ENCODE results near the gene SCYL3. TPM values are rescaled to one million over a fixed set of nuclear protein-coding genes. Genes with fewer than 3 reads are reported as not detected.

SCYL3 gene
- total RNA-seq, 1 donor from 2014 or later, result 11.8 TPM

DNA sequence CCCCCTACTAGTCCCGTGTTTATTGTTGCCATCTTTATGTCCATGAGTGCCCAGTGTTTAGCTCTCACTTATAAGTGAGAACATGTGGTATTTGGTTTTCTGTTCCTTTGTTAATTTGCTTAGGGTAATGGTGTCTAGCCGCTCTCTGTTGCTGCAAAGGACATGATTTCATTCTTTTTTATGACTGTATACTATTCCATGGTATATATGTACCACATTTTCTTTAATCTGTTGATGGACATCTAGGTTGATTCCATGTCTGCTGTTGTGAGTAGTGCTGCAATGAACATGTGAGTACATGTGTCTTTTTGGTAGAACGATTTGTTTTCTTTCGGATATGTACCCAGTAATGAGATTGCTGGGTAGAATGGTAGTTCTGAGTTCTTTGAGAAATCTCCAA is 54.8 kb downstream of the SCYL3 start:
- Mint-ChIP-seq H3K27ac (no peak overlapping the region), H3K36me3 (peaks cover 72% of the 10 kb centered on the region), H3K4me1 (no peaks in the 10 kb centered on the region), H3K4me3 (no peak overlapping the region), H3K9me3 (peaks cover 32% of the 10 kb centered on the region), H3K27me3 (ENCODE audit: low read depth) (no peaks in the 10 kb centered on the region)
- TF ChIP-seq, protein P1, sequence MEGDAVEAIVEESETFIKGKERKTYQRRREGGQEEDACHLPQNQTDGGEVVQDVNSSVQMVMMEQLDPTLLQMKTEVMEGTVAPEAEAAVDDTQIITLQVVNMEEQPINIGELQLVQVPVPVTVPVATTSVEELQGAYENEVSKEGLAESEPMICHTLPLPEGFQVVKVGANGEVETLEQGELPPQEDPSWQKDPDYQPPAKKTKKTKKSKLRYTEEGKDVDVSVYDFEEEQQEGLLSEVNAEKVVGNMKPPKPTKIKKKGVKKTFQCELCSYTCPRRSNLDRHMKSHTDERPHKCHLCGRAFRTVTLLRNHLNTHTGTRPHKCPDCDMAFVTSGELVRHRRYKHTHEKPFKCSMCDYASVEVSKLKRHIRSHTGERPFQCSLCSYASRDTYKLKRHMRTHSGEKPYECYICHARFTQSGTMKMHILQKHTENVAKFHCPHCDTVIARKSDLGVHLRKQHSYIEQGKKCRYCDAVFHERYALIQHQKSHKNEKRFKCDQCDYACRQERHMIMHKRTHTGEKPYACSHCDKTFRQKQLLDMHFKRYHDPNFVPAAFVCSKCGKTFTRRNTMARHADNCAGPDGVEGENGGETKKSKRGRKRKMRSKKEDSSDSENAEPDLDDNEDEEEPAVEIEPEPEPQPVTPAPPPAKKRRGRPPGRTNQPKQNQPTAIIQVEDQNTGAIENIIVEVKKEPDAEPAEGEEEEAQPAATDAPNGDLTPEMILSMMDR (IDR thresholded peaks at IDR 0.05; ENCODE audit: unreplicated experiment), result no peak
- DNase-seq (ENCODE audit: low spot score in 2 of 2, unreplicated experiment in 2 of 2), result no peak

DNA sequence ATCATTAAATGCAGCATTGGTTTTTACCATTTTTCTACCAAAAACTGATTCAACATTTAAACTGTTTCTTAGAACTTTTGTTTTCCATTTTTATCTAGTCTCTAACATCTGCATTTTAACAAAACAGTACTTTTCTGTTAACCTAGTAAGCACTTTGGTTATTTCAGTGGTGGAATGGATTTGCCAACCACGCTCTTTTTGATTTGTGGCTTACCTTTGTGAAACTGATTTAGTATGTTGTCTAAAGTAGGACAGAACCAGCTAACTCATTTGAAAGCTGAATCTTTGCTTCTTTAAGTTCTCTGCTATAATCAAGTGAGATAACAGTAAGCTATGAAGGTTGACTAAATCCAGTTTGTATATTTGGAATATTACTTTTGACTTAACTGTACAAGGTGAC is 57.5 kb downstream of the SCYL3 start:
- Mint-ChIP-seq H3K27ac (no peak overlapping the region), H3K4me1 (no peaks in the 10 kb centered on the region), H3K9me3 (peaks cover 28% of the 10 kb centered on the region), H3K36me3 (peaks cover 59% of the 10 kb centered on the region), H3K27me3 (ENCODE audit: low read depth) (no peaks in the 10 kb centered on the region), H3K4me3 (no peak overlapping the region)
- no peak for DNase-seq (ENCODE audit: low spot score in 2 of 2, unreplicated experiment in 2 of 2)
- TF ChIP-seq, protein P1 (IDR thresholded peaks at IDR 0.05; ENCODE audit: unreplicated experiment), result no peak

DNA sequence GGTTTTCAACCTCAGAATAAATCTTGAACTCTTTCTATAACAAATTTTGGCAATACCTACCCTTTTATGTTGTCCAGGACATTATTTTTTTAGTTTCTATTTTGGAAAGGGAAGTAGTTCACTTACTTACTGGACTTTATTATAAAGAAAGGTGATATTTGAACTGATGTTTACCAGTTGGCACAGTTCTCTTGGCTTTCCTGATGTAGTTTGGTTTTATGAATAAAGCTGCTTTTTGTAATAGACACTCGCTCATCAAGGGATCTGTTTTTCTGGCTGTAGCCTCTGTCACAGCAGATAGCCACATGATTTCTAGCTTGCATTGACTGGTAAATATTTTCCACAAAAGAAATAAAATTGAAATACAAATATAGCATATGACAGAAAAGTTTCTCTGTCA is 58.0 kb downstream of the SCYL3 start:
- no peak overlapping the region for H3K27ac Mint-ChIP-seq
- TF ChIP-seq, protein P1 (IDR thresholded peaks at IDR 0.05; ENCODE audit: unreplicated experiment), result no peak
- no peaks in the 10 kb centered on the region for H3K27me3 Mint-ChIP-seq (ENCODE audit: low read depth)
- no peak for DNase-seq (ENCODE audit: low spot score in 2 of 2, unreplicated experiment in 2 of 2)
- no peaks in the 10 kb centered on the region for H3K4me1 Mint-ChIP-seq
- peaks cover 58% of the 10 kb centered on the region for H3K36me3 Mint-ChIP-seq
- H3K9me3 Mint-ChIP-seq, result peaks cover 23% of the 10 kb centered on the region
- H3K4me3 Mint-ChIP-seq, result no peak overlapping the region

DNA sequence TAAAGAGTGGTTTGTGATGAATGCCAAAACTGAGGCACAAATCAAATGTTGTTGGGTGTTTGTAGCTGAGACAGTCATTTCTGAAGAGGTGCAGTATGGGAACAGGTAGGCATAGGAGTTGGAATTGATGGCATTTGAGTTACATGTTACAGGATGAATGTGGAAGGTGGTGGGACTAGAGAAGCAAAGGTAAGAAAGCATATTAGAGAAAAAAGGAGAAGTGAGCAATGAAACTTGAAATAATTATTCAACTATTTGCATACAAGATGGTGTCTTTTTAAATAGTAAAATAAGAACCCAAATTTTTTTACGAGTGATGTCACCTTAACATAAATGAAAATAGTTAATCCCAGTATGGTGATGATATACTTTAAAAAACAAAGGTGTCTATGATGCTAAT is 58.8 kb downstream of the SCYL3 start:
- H3K27me3 Mint-ChIP-seq (ENCODE audit: low read depth), result no peaks in the 10 kb centered on the region
- peaks cover 56% of the 10 kb centered on the region for H3K36me3 Mint-ChIP-seq
- DNase-seq (ENCODE audit: low spot score in 2 of 2, unreplicated experiment in 2 of 2), result no peak
- TF ChIP-seq, protein P1 (IDR thresholded peaks at IDR 0.05; ENCODE audit: unreplicated experiment), result no peak
- no peak overlapping the region for H3K4me3 Mint-ChIP-seq
- peaks cover 17% of the 10 kb centered on the region for H3K9me3 Mint-ChIP-seq
- no peaks in the 10 kb centered on the region for H3K4me1 Mint-ChIP-seq
- H3K27ac Mint-ChIP-seq, result no peak overlapping the region

DNA sequence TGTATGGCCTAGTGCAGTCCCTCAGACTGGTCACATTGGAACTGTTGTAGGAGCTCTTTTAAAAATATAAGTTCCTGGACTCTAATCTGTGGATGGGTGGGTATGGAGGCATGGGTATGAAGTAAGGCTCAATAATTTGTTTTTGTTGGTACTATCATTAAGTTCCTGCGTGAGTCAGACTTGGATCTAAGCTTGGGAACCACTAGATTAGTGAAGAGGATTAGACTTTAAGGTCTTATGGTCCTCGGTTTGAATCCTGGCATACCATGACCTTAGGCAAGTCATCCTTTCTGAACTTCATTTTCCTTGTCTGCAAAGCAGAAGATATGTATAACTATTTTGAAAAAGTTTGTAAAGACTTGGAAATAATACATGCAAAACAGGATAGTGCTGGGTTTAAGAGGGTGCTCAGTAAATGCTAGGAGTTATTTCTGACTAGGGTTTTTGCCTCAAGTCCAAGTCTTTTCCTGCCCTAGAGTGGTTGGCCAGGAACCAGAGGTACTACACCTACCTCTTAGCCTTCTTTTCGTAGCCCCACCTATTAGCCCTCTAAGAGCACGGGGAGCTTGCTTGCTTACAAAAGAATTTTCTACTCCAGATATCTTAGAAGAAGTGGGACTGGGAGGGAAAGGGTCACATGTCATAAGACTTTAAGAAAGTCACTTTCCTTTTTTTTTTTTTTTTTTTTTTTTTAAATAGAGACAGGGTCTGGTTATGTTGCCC is 60.4 kb downstream of the SCYL3 start:
- H3K4me1 Mint-ChIP-seq, result no peaks in the 10 kb centered on the region
- no peak overlapping the region for H3K27ac Mint-ChIP-seq
- TF ChIP-seq, protein P1 (IDR thresholded peaks at IDR 0.05; ENCODE audit: unreplicated experiment), result no peak
- H3K9me3 Mint-ChIP-seq, result peaks cover 4% of the 10 kb centered on the region
- DNase-seq (ENCODE audit: low spot score in 2 of 2, unreplicated experiment in 2 of 2), result no peak
- H3K4me3 Mint-ChIP-seq, result no peak overlapping the region
- peaks cover 50% of the 10 kb centered on the region for H3K36me3 Mint-ChIP-seq
- no peaks in the 10 kb centered on the region for H3K27me3 Mint-ChIP-seq (ENCODE audit: low read depth)

Measured in mesothelial cell of epicardium (in vitro differentiated cells).